PC-3 (cell line): ENCODE results near the gene EEF1AKMT4. TPM values are rescaled to one million over a fixed set of nuclear protein-coding genes. Genes with fewer than 3 reads are reported as not detected.

ENCODE experiments used
- ATAC-seq: fragments of 200-7000 bp; cut with Tn5 transposase; 2 replicates; pipeline ENCODE4 v1.9.1; 2020; ENCODE audit warnings: mild to moderate bottlenecking, moderate library complexity
- BruUV-seq: library from RNA; stranded (reverse); fragments of 400-500 nt; replicated peaks from 2 replicates; lab custom pipeline; 2021; lab: Mats Ljungman, UMichigan
- CTCF ChIA-PET: fragments of 300-600 bp; sonication (Branson Sonifier 250); formaldehyde crosslinking; loops from one replicate; lab custom pipeline; 2022; ENCODE audit warnings: antibody characterized with exemption; lab: Charles Lee
- POLR2A ChIA-PET: fragments of 300-600 bp; sonication (Branson Sonifier 250); formaldehyde crosslinking; loops from one replicate; lab custom pipeline; 2022; ENCODE audit warnings: antibody characterized with exemption; ENCODE audit not compliant: unreplicated experiment; lab: Charles Lee
- DNase-seq: peaks from one replicate; pipeline ENCODE4 v3.0.0-alpha.2; 2015
- H2AFZ ChIP-seq: fragments of 300-600 bp; sonication (generic); 2 replicates; pipeline ENCODE4 v1.6.0; 2016; ENCODE audit warnings: antibody characterized with exemption, low read length
- H3F3A ChIP-seq: fragments of 300-600 bp; sonication (generic); one replicate; pipeline ENCODE4 v1.6.0; 2017; ENCODE audit warnings: antibody characterized with exemption, low read length, control low read depth, mild to moderate bottlenecking; ENCODE audit not compliant: unreplicated experiment
- H3K27ac ChIP-seq: fragments of 300-600 bp; sonication (generic); 2 replicates; pipeline ENCODE4 v1.5.1; 2016; ENCODE audit warnings: mild to moderate bottlenecking, low read length
- H3K27me3 ChIP-seq: fragments of 300-600 bp; sonication (generic); 2 replicates; pipeline ENCODE4 v1.6.1; 2016; ENCODE audit warnings: low read length, mixed read lengths
- H3K36me3 ChIP-seq: fragments of 300-600 bp; sonication (generic); 2 replicates; pipeline ENCODE4 v1.6.1; 2016; ENCODE audit warnings: low read depth, mixed run types, low read length, mixed read lengths
- H3K4me1 ChIP-seq: fragments of 300-600 bp; sonication (generic); 2 replicates; pipeline ENCODE4 v1.5.1; 2016; ENCODE audit warnings: low read length; ENCODE audit not compliant: insufficient read depth
- H3K4me2 ChIP-seq: fragments of 300-600 bp; sonication (generic); 2 replicates; pipeline ENCODE4 v1.6.0; 2016; ENCODE audit warnings: low read length
- H3K4me3 ChIP-seq: fragments of 300-600 bp; sonication (generic); 2 replicates; pipeline ENCODE4 v1.5.1; 2016; ENCODE audit warnings: mild to moderate bottlenecking, low read length, mixed read lengths
- H3K79me2 ChIP-seq: fragments of 300-600 bp; sonication (generic); 2 replicates; pipeline ENCODE4 v1.6.1; 2017; ENCODE audit warnings: low read length, mixed read lengths
- H3K9ac ChIP-seq: fragments of 300-600 bp; sonication (generic); 2 replicates; pipeline ENCODE4 v1.6.0; 2016; ENCODE audit warnings: mild to moderate bottlenecking, low read length
- H3K9me2 ChIP-seq: fragments of 300-600 bp; sonication (generic); replicated peaks from 2 replicates; pipeline ENCODE4 v1.6.1; 2016; ENCODE audit warnings: mixed run types, low read length, mixed read lengths
- H3K9me3 ChIP-seq: fragments of 300-600 bp; sonication (generic); 2 replicates; pipeline ENCODE4 v1.6.1; 2016; ENCODE audit warnings: low read length, mixed read lengths
- H4K20me1 ChIP-seq: fragments of 300-600 bp; sonication (generic); 2 replicates; pipeline ENCODE4 v1.6.1; 2016; ENCODE audit warnings: low read length, mixed read lengths
- EZH2 ChIP-seq: fragments of 300-600 bp; sonication (generic); IDR thresholded peaks from one replicate; pipeline ENCODE4 v1.6.1; 2017; ENCODE audit warnings: antibody characterized with exemption, mild to moderate bottlenecking, low read length; ENCODE audit not compliant: unreplicated experiment
- EZH2phosphoT487 ChIP-seq: fragments of 300-600 bp; sonication (generic); IDR thresholded peaks from 2 replicates; pipeline ENCODE4 v1.6.1; 2018; ENCODE audit warnings: mild to moderate bottlenecking, antibody characterized with exemption, low read length, borderline replicate concordance
- intact Hi-C: fragments of 100-400 bp; cut with micrococcal nuclease; formaldehyde crosslinking; loops from 2 replicates; pipeline ENCODE4 v1.9.0; 2023
- total RNA-seq: library from RNA; depleted of rRNA; stranded (reverse); fragments of >200 nt; gene quantifications from 2 replicates; pipeline ENCODE4 v1.2.3, GENCODE V29; 2014
- TF ChIP-seq, protein P1 (sequence below): fragments of 300-600 bp; sonication (generic); conservative IDR thresholded peaks from 2 replicates; pipeline ENCODE4 v1.5.1; 2017; ENCODE audit warnings: antibody characterized with exemption, low read depth, mild to moderate bottlenecking, low read length

EEF1AKMT4 gene
- total RNA-seq, 1 experiment from 2014 or later = 27.3 TPM

DNA sequence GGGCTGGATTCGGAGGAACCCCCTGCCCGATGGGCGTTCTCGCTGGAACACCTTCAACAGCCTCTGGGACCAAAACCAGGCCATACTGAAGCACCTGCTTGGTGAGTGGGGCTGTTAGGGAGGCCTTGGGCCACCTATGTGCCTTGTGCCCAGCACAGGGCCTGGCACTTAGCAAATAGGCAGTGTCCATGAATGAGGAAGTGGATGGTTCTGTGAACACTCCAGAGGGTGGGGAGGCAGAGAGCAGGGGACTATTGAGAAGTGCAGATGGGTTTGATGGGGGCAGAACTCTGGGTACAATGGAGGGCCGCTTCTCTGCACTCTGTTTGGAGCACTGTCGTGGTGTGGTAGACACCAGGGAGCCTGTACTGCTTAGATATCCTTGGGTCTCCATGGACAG, 27.9 kb downstream of the EEF1AKMT4 start:
- Histone ChIP-seq H3K9me3 (no peaks in the 10 kb centered on the region), H3K4me2 (no peak overlapping the region), H3K79me2 (no peaks in the 10 kb centered on the region), H3F3A (no peaks in the 10 kb centered on the region), H4K20me1 (no peaks in the 10 kb centered on the region), H3K27ac (no peak overlapping the region), H3K9me2 (no peaks in the 10 kb centered on the region), H3K9ac (no peak overlapping the region), H3K36me3 (no peaks in the 10 kb centered on the region), H3K4me1 (no peaks in the 10 kb centered on the region), H2AFZ (no peak overlapping the region), H3K27me3 (peaks cover 9% of the 10 kb centered on the region; the same call in 1 of the 2 replicates), H3K4me3 (no peak overlapping the region)
- BruUV-seq = no TSS peak
- DNase-seq = no peak
- ATAC-seq = no peak
- POLR2A ChIA-PET = no interaction called here
- intact Hi-C loops = no loop called here
- CTCF ChIA-PET = no interaction called here
- TF ChIP-seq EZH2phosphoT487 = no peak
- no peak for TF ChIP-seq EZH2
- TF ChIP-seq, protein P1, sequence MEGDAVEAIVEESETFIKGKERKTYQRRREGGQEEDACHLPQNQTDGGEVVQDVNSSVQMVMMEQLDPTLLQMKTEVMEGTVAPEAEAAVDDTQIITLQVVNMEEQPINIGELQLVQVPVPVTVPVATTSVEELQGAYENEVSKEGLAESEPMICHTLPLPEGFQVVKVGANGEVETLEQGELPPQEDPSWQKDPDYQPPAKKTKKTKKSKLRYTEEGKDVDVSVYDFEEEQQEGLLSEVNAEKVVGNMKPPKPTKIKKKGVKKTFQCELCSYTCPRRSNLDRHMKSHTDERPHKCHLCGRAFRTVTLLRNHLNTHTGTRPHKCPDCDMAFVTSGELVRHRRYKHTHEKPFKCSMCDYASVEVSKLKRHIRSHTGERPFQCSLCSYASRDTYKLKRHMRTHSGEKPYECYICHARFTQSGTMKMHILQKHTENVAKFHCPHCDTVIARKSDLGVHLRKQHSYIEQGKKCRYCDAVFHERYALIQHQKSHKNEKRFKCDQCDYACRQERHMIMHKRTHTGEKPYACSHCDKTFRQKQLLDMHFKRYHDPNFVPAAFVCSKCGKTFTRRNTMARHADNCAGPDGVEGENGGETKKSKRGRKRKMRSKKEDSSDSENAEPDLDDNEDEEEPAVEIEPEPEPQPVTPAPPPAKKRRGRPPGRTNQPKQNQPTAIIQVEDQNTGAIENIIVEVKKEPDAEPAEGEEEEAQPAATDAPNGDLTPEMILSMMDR = no peak

DNA sequence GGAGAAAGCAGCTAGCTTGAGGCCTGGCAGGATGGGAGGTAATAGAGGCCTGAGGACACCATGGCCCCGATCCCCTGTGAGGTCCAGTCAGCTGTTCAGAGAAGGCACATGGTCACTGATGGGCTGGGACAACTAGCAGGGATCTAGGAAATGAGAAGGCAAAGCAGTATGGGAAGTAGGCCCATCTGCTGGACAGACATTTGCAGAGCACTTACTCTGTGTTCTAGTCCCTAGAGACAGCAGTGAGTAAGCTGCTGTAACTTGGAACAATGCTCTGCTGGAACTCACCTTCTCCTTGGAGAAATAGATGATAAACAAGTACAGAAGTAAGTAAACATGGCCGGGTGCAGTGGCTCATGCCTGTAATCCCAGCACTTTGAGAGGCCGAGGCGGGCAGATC, 33.5 kb downstream of the EEF1AKMT4 start:
- H3K4me3 ChIP-seq = no peak overlapping the region
- H3K79me2 ChIP-seq = no peaks in the 10 kb centered on the region
- no peak overlapping the region for H3K4me2 ChIP-seq
- no peaks in the 10 kb centered on the region for H3F3A ChIP-seq
- ChIA-PET POLR2A (no interaction called here), CTCF (no interaction called here)
- no peaks in the 10 kb centered on the region for H3K4me1 ChIP-seq
- H3K9ac ChIP-seq = no peak overlapping the region
- H3K27ac ChIP-seq = no peak overlapping the region
- H2AFZ ChIP-seq = no peak overlapping the region
- intact Hi-C loops = loop anchor here (10.0 kb wide), 1 partner anchor 238 kb away; no protein-coding TSS in a partner anchor
- BruUV-seq = no TSS peak
- no peaks in the 10 kb centered on the region for H3K36me3 ChIP-seq
- ATAC-seq = no peak
- no peaks in the 10 kb centered on the region for H4K20me1 ChIP-seq
- H3K9me3 ChIP-seq = no peaks in the 10 kb centered on the region
- no peaks in the 10 kb centered on the region for H3K9me2 ChIP-seq
- TF ChIP-seq EZH2phosphoT487 = no peak
- no peak for TF ChIP-seq EZH2
- TF ChIP-seq, protein P1 = no peak
- H3K27me3 ChIP-seq = no peaks in the 10 kb centered on the region
- no peak for DNase-seq

DNA sequence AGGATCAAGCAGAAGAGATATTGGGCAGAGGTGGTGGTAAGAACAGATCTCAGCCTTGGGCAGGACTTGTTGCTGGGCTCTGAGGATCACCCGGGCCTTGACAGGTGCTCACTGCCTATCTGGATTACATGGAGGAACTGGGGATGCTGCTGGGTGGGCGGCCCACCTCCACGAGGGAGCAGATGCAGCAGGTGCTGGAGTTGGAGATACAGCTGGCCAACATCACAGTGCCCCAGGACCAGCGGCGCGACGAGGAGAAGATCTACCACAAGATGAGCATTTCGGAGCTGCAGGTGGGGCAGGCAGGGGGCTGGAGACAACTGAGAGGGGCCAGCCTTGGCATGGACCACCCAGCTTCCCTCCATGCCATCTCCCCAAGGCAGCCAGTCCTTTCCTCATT, 34.2 kb downstream of the EEF1AKMT4 start:
- H3K79me2 ChIP-seq = no peaks in the 10 kb centered on the region
- intact Hi-C loops = loop anchor here (1.0 to 10.0 kb wide), 2 partner anchors 56 to 239 kb away; no protein-coding TSS in a partner anchor
- H3K36me3 ChIP-seq = no peaks in the 10 kb centered on the region
- H3K9me3 ChIP-seq = no peaks in the 10 kb centered on the region
- ChIA-PET POLR2A (no interaction called here), CTCF (no interaction called here)
- BruUV-seq = no TSS peak
- H3K27ac ChIP-seq = no peak overlapping the region
- ATAC-seq (no peak), DNase-seq (no peak)
- no peaks in the 10 kb centered on the region for H3K27me3 ChIP-seq
- TF ChIP-seq, protein P1 = no peak
- TF ChIP-seq EZH2 (no peak), EZH2phosphoT487 (no peak)
- H3K9me2 ChIP-seq = no peaks in the 10 kb centered on the region
- no peak overlapping the region for H2AFZ ChIP-seq
- no peaks in the 10 kb centered on the region for H4K20me1 ChIP-seq
- no peak overlapping the region for H3K4me2 ChIP-seq
- H3K4me1 ChIP-seq = no peaks in the 10 kb centered on the region
- H3F3A ChIP-seq = no peaks in the 10 kb centered on the region
- no peak overlapping the region for H3K4me3 ChIP-seq
- no peak overlapping the region for H3K9ac ChIP-seq
